GM19099 (cell line): ENCODE results near the gene CSTPP1.

ENCODE experiments used
- POLR2A ChIP-seq: IDR thresholded peaks from 3 replicates; pipeline ENCODE4 v1.6.1; 2011; ENCODE audit warnings: low read depth; ENCODE audit not compliant: insufficient read length; ENCODE audit errors: extremely low read depth

CSTPP1 gene

GRCh38 chr11:47161134-47161854 lies 224.7 kb downstream of the CSTPP1 start:
- TF ChIP-seq POLR2A = no peak

- no peak for TF ChIP-seq POLR2A
Observed at GRCh38 chr11:47161890-47162289, 225.3 kb downstream of the CSTPP1 start.

- TF ChIP-seq POLR2A = no peak
Observed at GRCh38 chr11:47162426-47162825, 225.9 kb downstream of the CSTPP1 start.

GRCh38 chr11:47163193-47163592 lies 226.6 kb downstream of the CSTPP1 start:
- TF ChIP-seq POLR2A = no peak

- TF ChIP-seq POLR2A = no peak
Observed at GRCh38 chr11:47163898-47164297, 227.3 kb downstream of the CSTPP1 start.

- no peak for TF ChIP-seq POLR2A
Observed at GRCh38 chr11:47164321-47164720, 227.8 kb downstream of the CSTPP1 start.

GRCh38 chr11:47165253-47165840 lies 228.8 kb downstream of the CSTPP1 start:
- TF ChIP-seq POLR2A = no peak

GRCh38 chr11:47166368-47166767 lies 229.8 kb downstream of the CSTPP1 start:
- TF ChIP-seq POLR2A = no peak

GRCh38 chr11:47171061-47171838 lies 234.7 kb downstream of the CSTPP1 start:
- TF ChIP-seq POLR2A = no peak

- TF ChIP-seq POLR2A = no peak
Observed at GRCh38 chr11:47171856-47172255, 235.3 kb downstream of the CSTPP1 start.

- no peak for TF ChIP-seq POLR2A
Observed at GRCh38 chr11:47172740-47173336, 236.3 kb downstream of the CSTPP1 start.

GRCh38 chr11:47175746-47176327 lies 239.3 kb downstream of the CSTPP1 start:
- no peak for TF ChIP-seq POLR2A

GRCh38 chr11:47176328-47177228 lies 240.0 kb downstream of the CSTPP1 start, which contains the start of gene ARFGAP2:
Gene ARFGAP2, minus strand, starts transcription at chr11:47176879. Its CDS starts 26 bp downstream, at chr11:47176853.
- TF ChIP-seq POLR2A = peak; percentile 67
